Prostate gland (tissue), 2 donors: ENCODE results near the gene ENO2.

Experiments
- POLR2A ChIP-seq: fragments of 450-650 bp; IDR thresholded peaks from one replicate; pipeline ENCODE4 v1.6.1; 2016; ENCODE audit warnings: antibody characterized with exemption, mild to moderate bottlenecking
- POLR2AphosphoS5 ChIP-seq: sonication (generic); formaldehyde crosslinking; IDR thresholded peaks from one replicate; pipeline ENCODE4 v1.6.1; 2017; ENCODE audit warnings: antibody characterized with exemption
- TF ChIP-seq, protein P1 (sequence below), 4 experiments: fragments of 200-600 bp in 2 of 4; fragments of 450-650 bp in 2 of 4; sonication (generic) in 2 of 4; IDR thresholded peaks; 1 replicate in 3 of 4; 2 replicates in 1 of 4; pipeline ENCODE4 v1.5.1; 2016 to 2019; ENCODE audit warnings: antibody characterized with exemption in 4 of 4, mild to moderate bottlenecking in 2 of 4, moderate library complexity in 2 of 4

DNA sequence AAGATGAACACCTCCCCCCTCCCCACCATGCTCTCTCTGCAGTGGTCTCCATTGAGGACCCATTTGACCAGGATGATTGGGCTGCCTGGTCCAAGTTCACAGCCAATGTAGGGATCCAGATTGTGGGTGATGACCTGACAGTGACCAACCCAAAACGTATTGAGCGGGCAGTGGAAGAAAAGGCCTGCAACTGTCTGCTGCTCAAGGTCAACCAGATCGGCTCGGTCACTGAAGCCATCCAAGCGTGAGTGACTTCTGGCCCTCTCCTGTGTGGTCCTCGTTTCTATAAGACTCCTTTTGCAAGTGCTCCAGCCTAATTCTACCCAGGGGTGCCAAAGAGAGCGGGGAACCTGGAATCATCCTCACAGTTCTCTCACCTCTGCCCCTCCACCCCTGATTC is 7.2 kb downstream of the ENO2 start:
- no peak for TF ChIP-seq POLR2A
- no peak for TF ChIP-seq POLR2AphosphoS5
- TF ChIP-seq, protein P1, sequence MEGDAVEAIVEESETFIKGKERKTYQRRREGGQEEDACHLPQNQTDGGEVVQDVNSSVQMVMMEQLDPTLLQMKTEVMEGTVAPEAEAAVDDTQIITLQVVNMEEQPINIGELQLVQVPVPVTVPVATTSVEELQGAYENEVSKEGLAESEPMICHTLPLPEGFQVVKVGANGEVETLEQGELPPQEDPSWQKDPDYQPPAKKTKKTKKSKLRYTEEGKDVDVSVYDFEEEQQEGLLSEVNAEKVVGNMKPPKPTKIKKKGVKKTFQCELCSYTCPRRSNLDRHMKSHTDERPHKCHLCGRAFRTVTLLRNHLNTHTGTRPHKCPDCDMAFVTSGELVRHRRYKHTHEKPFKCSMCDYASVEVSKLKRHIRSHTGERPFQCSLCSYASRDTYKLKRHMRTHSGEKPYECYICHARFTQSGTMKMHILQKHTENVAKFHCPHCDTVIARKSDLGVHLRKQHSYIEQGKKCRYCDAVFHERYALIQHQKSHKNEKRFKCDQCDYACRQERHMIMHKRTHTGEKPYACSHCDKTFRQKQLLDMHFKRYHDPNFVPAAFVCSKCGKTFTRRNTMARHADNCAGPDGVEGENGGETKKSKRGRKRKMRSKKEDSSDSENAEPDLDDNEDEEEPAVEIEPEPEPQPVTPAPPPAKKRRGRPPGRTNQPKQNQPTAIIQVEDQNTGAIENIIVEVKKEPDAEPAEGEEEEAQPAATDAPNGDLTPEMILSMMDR (IDR thresholded peaks at IDR 0.05): no peak
